Psoas muscle (tissue), 8 donors: ENCODE results near the gene MAP3K6. TPM values are rescaled to one million over a fixed set of nuclear protein-coding genes. Genes with fewer than 3 reads are reported as not detected.

Source experiments
- ATAC-seq, 4 donors: fragments of 200-7000 bp; cut with Tn5 transposase; one replicate each; pipeline ENCODE4 v1.9.1; 2020; ENCODE audit warnings: moderate library complexity in 3 of 4, mild to moderate bottlenecking in 2 of 4
- DNase-seq, 2 donors: peaks; one replicate each; pipeline ENCODE4 v3.0.0-alpha.2; 2020
- H3K27ac ChIP-seq: fragments of 200-600 bp; one replicate; pipeline ENCODE4 v1.8.0; 2022
- H3K27me3 ChIP-seq, 3 donors: fragments of 200-600 bp in 1 of 3; one replicate each; pipeline versions ENCODE4 v1.6.1 to v1.8.0; 2013 to 2022; ENCODE audit warnings: low read length in 2 of 3, mild to moderate bottlenecking in 2 of 3, moderate library complexity in 1 of 3; ENCODE audit not compliant: insufficient read depth in 3 of 3
- H3K36me3 ChIP-seq, 2 donors: fragments of 200-600 bp in 1 of 2; one replicate each; pipeline versions ENCODE4 v1.6.1 to v1.8.0; 2013 to 2022; ENCODE audit warnings: low read depth in 1 of 2, mild to moderate bottlenecking in 1 of 2, moderate library complexity in 1 of 2; ENCODE audit not compliant: insufficient read depth in 1 of 2
- H3K4me1 ChIP-seq: fragments of 200-600 bp; one replicate; pipeline ENCODE4 v1.8.0; 2022
- H3K4me3 ChIP-seq: fragments of 200-600 bp; one replicate; pipeline ENCODE4 v1.8.0; 2022; ENCODE audit warnings: mild to moderate bottlenecking
- H3K9me3 ChIP-seq: fragments of 200-600 bp; one replicate; pipeline ENCODE4 v1.8.0; 2022
- CTCF ChIP-seq: fragments of 200-600 bp; IDR thresholded peaks from one replicate; pipeline ENCODE4 v1.8.0; 2022; ENCODE audit warnings: antibody characterized with exemption
- WGBS, 3 donors: extraction: QIAGEN DNeasy Blood & Tissue Kit; methylation state at CpG; one replicate each; pipeline versions ENCODE4 v1.1.6 to v1.1.7; 2013; 5-methylcytosine and 5-hydroxymethylcytosine counted together
- intact Hi-C, 2 donors: fragments of 100-400 bp; cut with DNase I; formaldehyde crosslinking; loops; one replicate each; pipeline versions ENCODE4 v1.11.0 to v1.14.2; 2022
- polyA plus RNA-seq, 3 donors: library from polyadenylated mRNA; stranded (reverse); fragments of 200-250 nt; gene quantifications; one replicate each; pipeline ENCODE4 v1.2.3, GENCODE V29; 2013
- total RNA-seq, 4 donors: library from RNA; stranded (reverse); fragmentation: NEBNext Ultra II Directional in 2 of 4; extraction: Animal tissue kit (Norgen Biotek cat#: 25700) in 2 of 4; gene quantifications; one replicate each; pipeline versions ENCODE4 v1.2.1 to v1.2.4, GENCODE V29; 2021 to 2023
- donor health status: healthy with polysubstance abuse.
- donor health status: DM: no; HTN: no; CAD: no; lungs with moderate emphysema.
- donor health status: Bipolar disorder and iron deficiency.
- donor health status: healthy.
- donor health status: DM: yes; HTN: yes; CAD: no.
- donor health status: DM: no; HTN: no; CAD: no.
- donor health status: DM: no; HTN: no; CAD: no.
- donor health status: DM: yes; HTN: yes; CAD: no.

The MAP3K6 gene
- total and polyA plus RNA-seq, 7 donors: 11.1 to 29.8 (median 17.6) TPM

GRCh38 chr1:27318596-27318995, 48.2 kb downstream of the MAP3K6 start:
- H3K9me3 ChIP-seq: no peaks in the 10 kb centered on the region
- H3K4me3 ChIP-seq: no peak overlapping the region
- peaks cover 12% of the 10 kb centered on the region for H3K4me1 ChIP-seq
- no peak overlapping the region for H3K27ac ChIP-seq
- peaks cover 0 to 2% of the 10 kb centered on the region in 2 donors for H3K36me3 ChIP-seq
- intact Hi-C loops: no loop called here
- TF ChIP-seq CTCF: no peak
- 69 to 85% (median 77%) methylated on average over 1 of the region's 1 CpG for WGBS, 3 donors
- ATAC-seq (no peak), DNase-seq (no peak)
- peaks cover 0 to 21% (median 0%) of the 10 kb centered on the region in 3 donors for H3K27me3 ChIP-seq

- Histone ChIP-seq H3K4me3 (no peak overlapping the region), H3K27ac (no peak overlapping the region), H3K9me3 (no peaks in the 10 kb centered on the region), H3K27me3 (peaks cover 0 to 21% (median 0%) of the 10 kb centered on the region in 3 donors), H3K36me3 (peaks cover 0 to 1% of the 10 kb centered on the region in 2 donors), H3K4me1 (peaks cover 7% of the 10 kb centered on the region)
- intact Hi-C loops: no loop called here
- ATAC-seq: no peak
- no peak for DNase-seq
- 20 to 34% (median 27%) methylated on average over 4 of the region's 4 CpGs for WGBS, 3 donors
- TF ChIP-seq CTCF: no peak
These were observed 48.6 kb downstream of the MAP3K6 start for GRCh38 chr1:27318136-27318535.

GRCh38 chr1:27316860-27317259, 49.9 kb downstream of the MAP3K6 start:
- Histone ChIP-seq H3K27me3 (peaks cover 0 to 21% (median 0%) of the 10 kb centered on the region in 3 donors), H3K4me1 (peaks cover 4% of the 10 kb centered on the region), H3K9me3 (no peaks in the 10 kb centered on the region), H3K4me3 (no peak overlapping the region), H3K27ac (no peak overlapping the region), H3K36me3 (no peaks in the 10 kb centered on the region)
- WGBS, 3 donors: 82 to 88% (median 84%) methylated on average over 5 of the region's 5 CpGs
- no peak for TF ChIP-seq CTCF
- ATAC-seq: no peak
- intact Hi-C loops: no loop called here
- DNase-seq: no peak

GRCh38 chr1:27314737-27315136, 52.0 kb downstream of the MAP3K6 start:
- no peak for TF ChIP-seq CTCF
- no peak for DNase-seq
- Histone ChIP-seq H3K4me1 (no peaks in the 10 kb centered on the region), H3K36me3 (peaks cover 0 to 10% of the 10 kb centered on the region in 2 donors), H3K27ac (no peak overlapping the region), H3K27me3 (peaks cover 0 to 19% (median 0%) of the 10 kb centered on the region in 3 donors), H3K4me3 (no peak overlapping the region), H3K9me3 (no peaks in the 10 kb centered on the region)
- ATAC-seq: no peak
- 58 to 65% (median 59%) methylated on average over 2 of the region's 2 CpGs for WGBS, 3 donors
- intact Hi-C loops: no loop called here

GRCh38 chr1:27314169-27314568, 52.6 kb downstream of the MAP3K6 start:
- intact Hi-C loops: no loop called here
- H3K36me3 ChIP-seq: peaks cover 0 to 10% of the 10 kb centered on the region in 2 donors
- no peaks in the 10 kb centered on the region for H3K9me3 ChIP-seq
- TF ChIP-seq CTCF: no peak
- ATAC-seq: no peak
- H3K27me3 ChIP-seq: peaks cover 0 to 15% (median 0%) of the 10 kb centered on the region in 3 donors
- H3K4me1 ChIP-seq: no peaks in the 10 kb centered on the region
- WGBS, 3 donors: 74 to 78% (median 77%) methylated on average over 3 of the region's 3 CpGs
- H3K27ac ChIP-seq: no peak overlapping the region
- no peak overlapping the region for H3K4me3 ChIP-seq
- DNase-seq: no peak
